Measurements from ENCODE around the gene SDK1.

DNA sequence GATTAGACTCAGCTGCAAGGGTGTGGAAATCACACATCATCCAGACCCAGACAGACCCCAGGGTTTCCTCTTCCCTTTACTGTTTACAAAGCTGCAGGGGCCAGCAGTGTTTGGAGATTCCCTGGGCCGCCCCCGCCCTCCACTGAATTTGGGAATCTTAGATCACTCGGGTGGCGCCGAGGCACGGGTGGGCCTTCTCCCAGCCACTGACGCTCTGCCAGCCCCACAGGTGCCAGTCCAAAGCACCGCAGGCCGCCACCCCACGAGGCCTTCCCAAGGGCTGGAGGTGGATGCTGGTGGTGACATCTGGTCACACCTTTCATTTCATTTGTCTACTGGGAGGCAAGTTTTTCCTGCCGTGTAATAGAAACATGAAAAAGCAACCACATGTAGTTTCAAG is 941.7 kb downstream of the SDK1 start:
- no peak for TF ChIP-seq POLR2A (IDR thresholded peaks at IDR 0.05)
- TF ChIP-seq, protein P1, sequence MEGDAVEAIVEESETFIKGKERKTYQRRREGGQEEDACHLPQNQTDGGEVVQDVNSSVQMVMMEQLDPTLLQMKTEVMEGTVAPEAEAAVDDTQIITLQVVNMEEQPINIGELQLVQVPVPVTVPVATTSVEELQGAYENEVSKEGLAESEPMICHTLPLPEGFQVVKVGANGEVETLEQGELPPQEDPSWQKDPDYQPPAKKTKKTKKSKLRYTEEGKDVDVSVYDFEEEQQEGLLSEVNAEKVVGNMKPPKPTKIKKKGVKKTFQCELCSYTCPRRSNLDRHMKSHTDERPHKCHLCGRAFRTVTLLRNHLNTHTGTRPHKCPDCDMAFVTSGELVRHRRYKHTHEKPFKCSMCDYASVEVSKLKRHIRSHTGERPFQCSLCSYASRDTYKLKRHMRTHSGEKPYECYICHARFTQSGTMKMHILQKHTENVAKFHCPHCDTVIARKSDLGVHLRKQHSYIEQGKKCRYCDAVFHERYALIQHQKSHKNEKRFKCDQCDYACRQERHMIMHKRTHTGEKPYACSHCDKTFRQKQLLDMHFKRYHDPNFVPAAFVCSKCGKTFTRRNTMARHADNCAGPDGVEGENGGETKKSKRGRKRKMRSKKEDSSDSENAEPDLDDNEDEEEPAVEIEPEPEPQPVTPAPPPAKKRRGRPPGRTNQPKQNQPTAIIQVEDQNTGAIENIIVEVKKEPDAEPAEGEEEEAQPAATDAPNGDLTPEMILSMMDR (IDR thresholded peaks at IDR 0.05): no peak
- TF ChIP-seq POLR2AphosphoS5 (IDR thresholded peaks at IDR 0.05): no peak
